ENCODE results near the gene CRYGS. TPM values are rescaled to one million over a fixed set of nuclear protein-coding genes. Genes with fewer than 3 reads are reported as not detected.

Gene CRYGS
- total and polyA plus RNA-seq, 8 donors = 1.2 to 16.6 (median 1.9) TPM

- 89 to 91% methylated on average over 6 of the region's 6 CpGs for WGBS, 2 donors
- Histone ChIP-seq H3K36me3 (peaks cover 0 to 37% (median 10%) of the 10 kb centered on the region in 3 donors), H3K9me3 (no peaks in the 10 kb centered on the region), H3K27me3 (no peaks in the 10 kb centered on the region), H3K27ac (no peak overlapping the region), H3K4me1 (no peaks in the 10 kb centered on the region), H3K4me3 (no peak overlapping the region)
- DNase-seq = no peak
- no peak for ATAC-seq
- FAIRE-seq = no peak
- intact Hi-C loops (cut with DNase I) = no loop called here
- no peak for TF ChIP-seq CTCF (IDR thresholded peaks at IDR 0.05)
These were observed 7.2 kb upstream of the CRYGS start for GRCh38 chr3:186551387-186551786.

DNA sequence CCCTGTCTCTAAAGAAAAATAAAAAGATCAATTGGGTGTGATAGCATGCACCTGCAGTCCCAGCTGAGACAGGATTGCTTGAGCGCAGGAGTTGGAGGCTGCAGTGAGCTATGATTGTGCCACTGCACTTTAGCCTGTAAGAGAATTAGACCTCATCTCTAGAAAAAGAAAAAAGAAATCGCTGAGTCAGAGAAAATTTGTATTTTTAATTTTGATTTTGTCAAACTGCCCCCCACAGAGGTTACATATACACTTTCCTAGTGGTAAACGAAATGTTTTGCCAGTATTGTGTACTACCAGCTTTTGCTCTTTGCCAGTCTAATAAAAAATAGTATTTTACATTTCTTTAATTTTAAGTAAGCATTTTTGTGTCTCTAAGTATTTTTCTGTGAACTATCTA is 5.3 kb upstream of the CRYGS start:
- intact Hi-C loops (cut with DNase I) = no loop called here
- DNase-seq (no peak), ATAC-seq (no peak), FAIRE-seq (no peak)
- TF ChIP-seq CTCF (IDR thresholded peaks at IDR 0.05) = no peak
- Histone ChIP-seq H3K27me3 (no peaks in the 10 kb centered on the region), H3K4me3 (no peak overlapping the region), H3K36me3 (peaks cover 0 to 34% (median 6%) of the 10 kb centered on the region in 3 donors), H3K9me3 (no peaks in the 10 kb centered on the region), H3K4me1 (no peaks in the 10 kb centered on the region), H3K27ac (no peak overlapping the region)
- 91% methylated on average over 3 of the region's 3 CpGs for WGBS, 2 donors

- Histone ChIP-seq H3K4me1 (peaks cover 0 to 4% (median 0%) of the 10 kb centered on the region in 3 donors), H3K36me3 (peaks cover 0 to under 1% (median 0%) of the 10 kb centered on the region in 3 donors), H3K27me3 (no peaks in the 10 kb centered on the region), H3K9me3 (no peaks in the 10 kb centered on the region), H3K27ac (no peak overlapping the region), H3K4me3 (no peak overlapping the region)
- no peak for ATAC-seq
- TF ChIP-seq CTCF (IDR thresholded peaks at IDR 0.05) = peak in 1 of 4 donors; percentile 3
- FAIRE-seq = no peak
- DNase-seq = no peak
- intact Hi-C loops (cut with DNase I) = loop anchor here in 1 of 3 donors (5.0 kb wide), 1 partner anchor 279 kb away; no protein-coding TSS in a partner anchor
- WGBS, 2 donors = 18 to 19% methylated on average over 2 of the region's 2 CpGs
These were observed 3.3 kb downstream of the CRYGS start for GRCh38 chr3:186540835-186541226.

DNA sequence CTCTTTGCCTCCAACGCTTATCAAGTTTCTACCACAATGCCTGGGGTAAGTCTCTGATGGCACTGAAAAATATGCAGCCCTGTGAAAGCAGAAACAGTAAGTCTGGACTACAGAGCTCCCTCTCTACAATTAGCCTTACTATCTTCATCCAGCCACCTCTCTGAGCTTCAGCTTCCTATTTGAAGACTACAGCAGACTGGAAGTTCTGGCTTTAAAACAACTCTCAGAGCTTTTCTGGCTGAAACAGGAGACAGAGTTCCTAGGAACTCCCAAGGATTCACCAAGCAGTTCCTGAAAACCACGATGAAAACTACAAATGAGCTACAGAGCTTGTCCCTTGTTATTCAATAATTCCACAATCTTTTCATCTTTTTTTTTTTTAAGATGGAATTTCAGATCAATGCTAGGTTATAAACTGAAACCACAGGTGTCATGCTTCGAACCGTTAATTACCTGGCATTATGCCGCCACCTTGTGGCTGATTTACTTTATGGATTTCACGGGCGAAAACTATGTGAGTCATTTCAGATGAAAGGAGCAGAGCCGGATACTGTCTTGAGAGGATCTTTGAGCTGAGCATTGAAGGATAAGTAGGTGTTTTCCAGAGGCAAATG is 3.9 kb downstream of the CRYGS start:
- Histone ChIP-seq H3K9me3 (no peaks in the 10 kb centered on the region), H3K27ac (peak overlapping the region in 1 of 4 donors; percentile 30), H3K36me3 (no peaks in the 10 kb centered on the region), H3K4me3 (no peak overlapping the region), H3K27me3 (no peaks in the 10 kb centered on the region), H3K4me1 (peaks cover 0 to 4% (median 0%) of the 10 kb centered on the region in 3 donors)
- ATAC-seq = peak; percentile 94 to 99 (median 96)
- TF ChIP-seq CTCF (IDR thresholded peaks at IDR 0.05) = peak; percentile 34 to 72 (median 55)
- DNase-seq = peak in 5 of 6 donors; percentile 59 to 86 (median 60)
- FAIRE-seq = peak; percentile 97
- intact Hi-C loops (cut with DNase I) = loop anchor here in 1 of 3 donors (5.0 kb wide), 1 partner anchor 278 kb away; no protein-coding TSS in a partner anchor
- WGBS, 2 donors = 5% methylated on average over 8 of the region's 8 CpGs

DNA sequence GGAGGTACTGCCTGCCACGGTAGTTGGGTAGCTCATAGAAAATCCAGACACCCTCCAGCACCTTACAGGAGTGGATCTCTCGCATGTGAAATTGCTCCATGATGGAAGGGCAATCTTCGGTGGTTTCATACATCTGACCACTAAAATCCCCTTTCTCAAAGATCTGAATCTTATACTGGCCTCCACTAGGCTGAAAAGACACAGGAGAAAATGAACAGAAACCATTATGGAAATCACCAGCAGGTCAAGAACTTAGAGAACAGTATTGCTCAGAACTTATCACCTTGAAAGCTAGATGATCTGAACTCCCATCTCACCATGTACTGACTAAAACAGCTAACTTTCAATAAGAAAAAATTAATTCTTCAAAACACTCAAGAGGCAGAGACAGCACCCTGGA is 5.4 kb downstream of the CRYGS start:
- intact Hi-C loops (cut with DNase I) = loop anchor here in 1 of 3 donors (5.0 to 10.0 kb wide), 2 partner anchors 276 to 554 kb away; no protein-coding TSS in a partner anchor
- WGBS, 2 donors = 91 to 100% methylated on average over 3 of the region's 3 CpGs
- Histone ChIP-seq H3K27me3 (no peaks in the 10 kb centered on the region), H3K9me3 (no peaks in the 10 kb centered on the region), H3K27ac (no peak overlapping the region), H3K4me3 (no peak overlapping the region), H3K4me1 (peaks cover 0 to 4% (median 0%) of the 10 kb centered on the region in 3 donors), H3K36me3 (no peaks in the 10 kb centered on the region)
- no peak for DNase-seq
- no peak for TF ChIP-seq CTCF (IDR thresholded peaks at IDR 0.05)
- no peak for ATAC-seq
- no peak for FAIRE-seq
